Measurements from ENCODE around the gene MGRN1. TPM values are rescaled to one million over a fixed set of nuclear protein-coding genes. Genes with fewer than 3 reads are reported as not detected.
"Not testable (repeated sequence)": the region's sequence is repeated elsewhere in the genome, so short reads cannot be mapped to it uniquely, and the experiment has no call there.

MGRN1 gene
- total RNA-seq, 1 donor from 2014 or later = 40.6 TPM

GRCh38 chr16:4733211-4733742 is 108.7 kb downstream of the MGRN1 start:
- no peak for TF ChIP-seq CTCF (conservative IDR thresholded peaks at IDR 0.05; ENCODE audit: low read depth, low read length)
- no peak for DNase-seq (ENCODE audit: low read depth)
- peak overlapping the region; percentile 100 for H3K4me3 ChIP-seq (ENCODE audit: low read depth, low read length)

- no peak for TF ChIP-seq CTCF (conservative IDR thresholded peaks at IDR 0.05; ENCODE audit: low read depth, low read length)
- peak overlapping the region; percentile 100 for H3K4me3 ChIP-seq (ENCODE audit: low read depth, low read length)
- no peak for DNase-seq (ENCODE audit: low read depth)
Observed at GRCh38 chr16:4733747-4734062, 109.1 kb downstream of the MGRN1 start.

- peak within 1 kb of the TSS; percentile 100 for H3K4me3 ChIP-seq (ENCODE audit: low read depth, low read length)
- no peak for TF ChIP-seq CTCF (conservative IDR thresholded peaks at IDR 0.05; ENCODE audit: low read depth, low read length)
- peak; percentile 54 for DNase-seq (ENCODE audit: low read depth)
Observed at GRCh38 chr16:4734063-4734729, 109.6 kb downstream of the MGRN1 start, which contains the start of the genes ANKS3 and DNAAF8. ANKS3 (minus strand) TSS chr16:4734271; CDS start chr16:4730149, 4,122 bp downstream. DNAAF8 (plus strand) TSS chr16:4734537; CDS start chr16:4736515, 1,978 bp downstream.

- no peak for TF ChIP-seq CTCF (conservative IDR thresholded peaks at IDR 0.05; ENCODE audit: low read depth, low read length)
- DNase-seq (ENCODE audit: low read depth) = no peak
- H3K4me3 ChIP-seq (ENCODE audit: low read depth, low read length) = peak overlapping the region; percentile 100
Observed at GRCh38 chr16:4734730-4735535, 110.3 kb downstream of the MGRN1 start.

GRCh38 chr16:4736546-4736945 is 111.9 kb downstream of the MGRN1 start:
- no peak for TF ChIP-seq CTCF (conservative IDR thresholded peaks at IDR 0.05; ENCODE audit: low read depth, low read length)
- DNase-seq (ENCODE audit: low read depth) = no peak
- H3K4me3 ChIP-seq (ENCODE audit: low read depth, low read length) = no peak overlapping the region

GRCh38 chr16:4737545-4737944 is 112.9 kb downstream of the MGRN1 start:
- no peak for TF ChIP-seq CTCF (conservative IDR thresholded peaks at IDR 0.05; ENCODE audit: low read depth, low read length)
- DNase-seq (ENCODE audit: low read depth) = no peak
- H3K4me3 ChIP-seq (ENCODE audit: low read depth, low read length) = no peak overlapping the region

GRCh38 chr16:4738370-4738769 is 113.7 kb downstream of the MGRN1 start:
- not testable (repeated sequence) for H3K4me3 ChIP-seq (ENCODE audit: low read depth, low read length); DNase-seq (ENCODE audit: low read depth)

Data from epithelial cell of proximal tubule (primary cell).